Osteoblast (primary cell): ENCODE measurements around the gene PSAPL1. TPM values are rescaled to one million over a fixed set of nuclear protein-coding genes. Genes with fewer than 3 reads are reported as not detected.

Source experiments
- DNase-seq: peaks from one replicate; pipeline ENCODE4 v3.0.0; 2011; ENCODE audit warnings: low spot score, mixed read lengths; ENCODE audit not compliant: insufficient read length; ENCODE audit errors: missing footprints
- H2AFZ ChIP-seq: 2 replicates; pipeline ENCODE4 v1.6.0; 2011; ENCODE audit warnings: mild to moderate bottlenecking, low read length
- H3K27ac ChIP-seq: 2 replicates; pipeline ENCODE4 v1.5.1; 2011; ENCODE audit warnings: mild to moderate bottlenecking, low read depth, low read length, moderate library complexity
- H3K27me3 ChIP-seq: 2 replicates; pipeline ENCODE4 v1.6.0; 2012; ENCODE audit warnings: mild to moderate bottlenecking, control low read depth, inconsistent platforms, low read length, moderate library complexity; ENCODE audit not compliant: insufficient read depth
- H3K36me3 ChIP-seq: 2 replicates; pipeline ENCODE4 v1.5.1; 2011; ENCODE audit warnings: mild to moderate bottlenecking, low read length, control low read depth, moderate library complexity; ENCODE audit not compliant: insufficient read depth
- H3K4me1 ChIP-seq: 2 replicates; pipeline ENCODE4 v1.5.1; 2011; ENCODE audit warnings: mild to moderate bottlenecking, low read length, control low read depth, moderate library complexity; ENCODE audit not compliant: insufficient read depth
- H3K4me2 ChIP-seq: 2 replicates; pipeline ENCODE4 v1.6.0; 2011; ENCODE audit warnings: mild to moderate bottlenecking, low read length; ENCODE audit not compliant: insufficient read depth
- H3K4me3 ChIP-seq: fragments of 200-600 bp; sonication (generic); 3 replicates; pipeline ENCODE4 v1.5.1; 2012; ENCODE audit warnings: mild to moderate bottlenecking, low read length, inconsistent platforms; ENCODE audit not compliant: insufficient read depth
- H3K79me2 ChIP-seq: 2 replicates; pipeline ENCODE4 v1.6.0; 2012; ENCODE audit warnings: mild to moderate bottlenecking, low read length, control low read depth, inconsistent platforms; ENCODE audit not compliant: insufficient read depth
- H3K9me3 ChIP-seq: 2 replicates; pipeline ENCODE4 v1.5.1; 2011; ENCODE audit warnings: low read depth, low read length, control low read depth
- H4K20me1 ChIP-seq: 2 replicates; pipeline ENCODE4 v1.6.0; 2012; ENCODE audit warnings: mild to moderate bottlenecking, low read length, control low read depth; ENCODE audit not compliant: insufficient read depth
- CTCF ChIP-seq: IDR thresholded peaks from 2 replicates; pipeline ENCODE4 v1.5.1; 2011; ENCODE audit warnings: mild to moderate bottlenecking, low read depth, low read length, moderate library complexity; ENCODE audit errors: extremely low read depth
- total RNA-seq: library from RNA; depleted of rRNA; stranded (reverse); fragments of >200 nt; gene quantifications from 2 replicates; pipeline ENCODE4 v1.2.3, GENCODE V29; 2012

Gene PSAPL1
- total RNA-seq, 1 donor, result not detected

GRCh38 chr4:7439699-7440098 lies 5.0 kb upstream of the PSAPL1 start:
- H3K27ac ChIP-seq, result no peak overlapping the region

GRCh38 chr4:7436256-7436655 lies 1.5 kb upstream of the PSAPL1 start:
- peaks cover 5% of the 10 kb centered on the region for H3K9me3 ChIP-seq
- no peak overlapping the region for H3K27ac ChIP-seq
- H3K36me3 ChIP-seq, result no peaks in the 10 kb centered on the region
- DNase-seq, result no peak
- peaks cover 2% of the 10 kb centered on the region for H3K27me3 ChIP-seq
- H3K4me2 ChIP-seq, result no peak overlapping the region
- no peak overlapping the region for H3K4me3 ChIP-seq
- no peaks in the 10 kb centered on the region for H3K79me2 ChIP-seq
- H2AFZ ChIP-seq, result no peak overlapping the region
- H4K20me1 ChIP-seq, result no peaks in the 10 kb centered on the region
- TF ChIP-seq CTCF, result no peak
- no peaks in the 10 kb centered on the region for H3K4me1 ChIP-seq

More at GRCh38 chr4:7439699-7440098, 5.0 kb upstream of the PSAPL1 start:
- Histone ChIP-seq H3K4me2 (no peak overlapping the region), H3K36me3 (no peaks in the 10 kb centered on the region), H3K9me3 (peaks cover 5% of the 10 kb centered on the region), H3K27me3 (peaks cover 2% of the 10 kb centered on the region), H3K79me2 (no peaks in the 10 kb centered on the region), H4K20me1 (no peaks in the 10 kb centered on the region), H3K4me3 (no peak overlapping the region), H2AFZ (no peak overlapping the region), H3K4me1 (no peaks in the 10 kb centered on the region)
- no peak for DNase-seq
- TF ChIP-seq CTCF, result no peak

- Histone ChIP-seq H3K9me3 (peaks cover 5% of the 10 kb centered on the region), H2AFZ (no peak overlapping the region), H3K4me1 (no peaks in the 10 kb centered on the region), H3K36me3 (no peaks in the 10 kb centered on the region), H4K20me1 (no peaks in the 10 kb centered on the region), H3K4me3 (no peak overlapping the region), H3K4me2 (no peak overlapping the region), H3K27me3 (peaks cover 2% of the 10 kb centered on the region), H3K27ac (no peak overlapping the region), H3K79me2 (no peaks in the 10 kb centered on the region)
- no peak for TF ChIP-seq CTCF
- no peak for DNase-seq
Measured at GRCh38 chr4:7435471-7436061, 836 bp upstream of the PSAPL1 start.

DNA sequence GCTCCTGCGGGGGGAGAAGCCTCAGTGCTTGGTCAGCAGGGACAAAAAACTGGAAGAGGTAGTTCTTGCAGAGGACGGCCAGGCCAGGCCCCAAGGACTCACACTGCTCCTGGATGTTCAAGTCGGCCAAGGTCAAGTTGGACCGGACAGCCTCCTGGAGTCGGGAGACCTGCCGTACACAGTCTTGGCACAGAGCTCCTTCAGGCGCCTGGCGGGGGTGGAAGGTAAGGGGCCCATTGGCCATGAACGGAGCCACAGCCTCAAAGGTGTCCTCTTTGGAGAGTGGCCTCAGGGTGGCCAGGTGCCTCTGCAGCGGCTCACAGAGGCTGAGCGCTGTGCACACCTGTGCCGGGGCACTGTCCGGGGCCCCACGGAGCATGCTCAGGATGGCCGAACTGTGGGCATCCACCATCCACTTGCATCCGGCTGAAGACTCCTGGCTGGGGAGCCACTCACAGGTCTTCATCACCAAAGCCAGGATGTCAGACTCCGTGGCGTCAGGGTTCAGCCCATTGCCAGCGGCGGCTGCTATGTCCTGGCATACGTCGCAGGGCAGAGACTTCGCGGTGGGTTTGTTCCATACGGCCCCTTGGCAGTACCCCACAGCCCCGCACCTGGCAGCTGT lies 477 bp downstream of the PSAPL1 start:
- Histone ChIP-seq H3K9me3 (peaks cover 5% of the 10 kb centered on the region), H3K79me2 (no peaks in the 10 kb centered on the region), H2AFZ (no peak overlapping the region), H4K20me1 (no peaks in the 10 kb centered on the region), H3K4me1 (no peaks in the 10 kb centered on the region), H3K4me3 (no peak overlapping the region), H3K4me2 (no peak overlapping the region), H3K27ac (no peak overlapping the region), H3K27me3 (peaks cover 2% of the 10 kb centered on the region), H3K36me3 (no peaks in the 10 kb centered on the region)
- DNase-seq, result peak; percentile 18
- TF ChIP-seq CTCF, result no peak
